GM12874 (cell line): Measurements from ENCODE around the gene PLAAT2.

ENCODE experiments used
- TF ChIP-seq, protein P1 (sequence below): IDR thresholded peaks from 2 replicates; pipeline ENCODE4 v1.5.1; 2011; ENCODE audit warnings: low read depth, mild to moderate bottlenecking, control low read depth, low read length, moderate library complexity; ENCODE audit not compliant: insufficient read depth

Gene PLAAT2

DNA sequence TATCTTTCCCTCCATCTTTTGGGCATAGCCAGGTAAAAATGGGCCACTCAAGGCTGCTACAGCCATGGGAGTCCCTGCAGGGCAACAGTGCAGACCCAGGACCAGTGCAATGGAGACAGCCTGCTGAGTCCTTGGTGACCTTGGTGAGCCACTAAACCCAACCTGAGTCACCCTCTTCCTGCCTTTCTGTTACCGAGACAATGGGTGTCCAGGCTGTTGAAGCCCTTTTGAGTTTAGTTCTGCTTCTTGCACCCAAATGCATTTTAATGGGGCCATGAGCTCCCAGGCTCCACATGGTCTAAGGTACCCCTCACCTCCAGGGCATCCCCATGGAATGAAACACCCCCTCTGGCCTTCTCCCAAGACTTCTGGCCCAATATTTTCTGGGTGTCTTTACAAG lies 27.4 kb downstream of the PLAAT2 start:
- TF ChIP-seq, protein P1, sequence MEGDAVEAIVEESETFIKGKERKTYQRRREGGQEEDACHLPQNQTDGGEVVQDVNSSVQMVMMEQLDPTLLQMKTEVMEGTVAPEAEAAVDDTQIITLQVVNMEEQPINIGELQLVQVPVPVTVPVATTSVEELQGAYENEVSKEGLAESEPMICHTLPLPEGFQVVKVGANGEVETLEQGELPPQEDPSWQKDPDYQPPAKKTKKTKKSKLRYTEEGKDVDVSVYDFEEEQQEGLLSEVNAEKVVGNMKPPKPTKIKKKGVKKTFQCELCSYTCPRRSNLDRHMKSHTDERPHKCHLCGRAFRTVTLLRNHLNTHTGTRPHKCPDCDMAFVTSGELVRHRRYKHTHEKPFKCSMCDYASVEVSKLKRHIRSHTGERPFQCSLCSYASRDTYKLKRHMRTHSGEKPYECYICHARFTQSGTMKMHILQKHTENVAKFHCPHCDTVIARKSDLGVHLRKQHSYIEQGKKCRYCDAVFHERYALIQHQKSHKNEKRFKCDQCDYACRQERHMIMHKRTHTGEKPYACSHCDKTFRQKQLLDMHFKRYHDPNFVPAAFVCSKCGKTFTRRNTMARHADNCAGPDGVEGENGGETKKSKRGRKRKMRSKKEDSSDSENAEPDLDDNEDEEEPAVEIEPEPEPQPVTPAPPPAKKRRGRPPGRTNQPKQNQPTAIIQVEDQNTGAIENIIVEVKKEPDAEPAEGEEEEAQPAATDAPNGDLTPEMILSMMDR: no peak

DNA sequence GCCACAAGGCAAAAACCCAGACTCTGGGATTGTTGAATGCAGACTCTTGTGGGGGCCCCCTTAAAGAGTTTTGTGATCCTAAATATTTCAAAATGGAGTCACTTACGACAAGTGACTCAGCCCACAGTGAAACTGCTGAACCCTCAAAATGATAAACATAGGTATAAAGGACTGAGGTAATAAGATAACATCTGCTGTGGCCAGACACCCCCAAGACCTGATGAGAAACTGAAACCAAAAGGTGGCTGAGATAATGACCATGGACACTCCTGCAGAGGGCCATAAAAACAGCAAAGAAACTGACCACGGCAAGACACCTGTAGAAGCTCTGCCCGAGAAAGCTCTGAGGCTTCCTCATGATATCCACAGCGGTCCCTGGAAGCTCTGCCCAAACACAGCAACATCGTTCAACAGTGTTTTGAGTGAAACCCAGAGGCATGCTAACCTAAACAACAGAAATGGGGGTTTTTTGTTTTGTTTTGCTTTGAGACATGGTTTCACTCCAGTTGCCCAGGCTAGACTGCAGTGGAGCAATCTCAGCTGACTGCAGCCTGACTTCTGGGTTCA lies 28.2 kb downstream of the PLAAT2 start:
- TF ChIP-seq, protein P1: no peak

DNA sequence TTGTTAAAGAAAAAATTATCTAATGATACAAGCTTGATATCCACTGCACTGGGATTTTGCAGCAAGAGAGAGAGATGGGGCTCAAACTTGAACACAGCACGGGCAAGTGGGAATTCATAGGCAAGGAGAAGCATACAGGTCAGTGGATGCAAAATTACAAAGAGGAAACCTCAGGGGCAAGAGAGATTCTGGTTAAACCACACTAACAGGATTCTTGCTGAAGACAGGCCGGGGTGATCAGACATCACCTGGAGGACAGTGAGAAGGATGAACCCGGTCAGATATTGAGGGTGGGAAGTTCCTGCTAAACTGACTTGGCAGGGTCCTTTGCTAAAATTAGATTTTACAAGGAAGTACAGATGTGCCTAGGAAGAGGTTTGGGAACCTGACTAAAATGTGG lies 29.1 kb downstream of the PLAAT2 start:
- TF ChIP-seq, protein P1: no peak

DNA sequence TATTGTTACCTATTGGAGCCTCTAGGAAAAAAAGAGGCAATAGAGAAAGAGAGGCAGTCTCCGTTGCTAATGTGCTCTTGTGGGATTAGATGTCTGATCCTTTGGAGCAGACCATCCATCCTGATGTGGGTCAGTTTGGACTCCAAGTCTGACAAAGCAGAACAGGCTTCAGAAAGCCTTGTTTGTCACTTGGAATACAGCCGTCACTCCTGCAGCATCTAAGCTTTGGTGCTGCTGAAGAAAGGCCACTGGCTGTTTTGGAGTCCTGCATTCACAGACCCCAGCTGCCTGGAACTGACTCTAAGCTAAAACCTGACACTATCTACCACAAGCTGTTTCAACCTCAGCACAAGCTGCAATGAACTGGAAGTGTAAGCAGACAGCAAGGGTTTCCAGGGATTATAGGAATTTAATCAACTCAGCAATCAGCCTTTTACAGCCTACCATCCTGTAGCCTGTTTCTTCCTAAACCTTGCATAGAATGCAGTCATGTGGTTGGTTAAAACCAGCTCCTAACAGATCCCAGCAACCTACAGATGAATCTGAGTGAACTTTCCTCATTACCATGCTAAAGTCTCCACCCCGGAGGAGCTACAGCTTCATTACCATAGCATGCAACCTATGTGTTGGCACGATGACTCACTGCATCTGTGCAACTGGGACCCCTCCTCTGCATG lies 30.2 kb downstream of the PLAAT2 start:
- TF ChIP-seq, protein P1: no peak

DNA sequence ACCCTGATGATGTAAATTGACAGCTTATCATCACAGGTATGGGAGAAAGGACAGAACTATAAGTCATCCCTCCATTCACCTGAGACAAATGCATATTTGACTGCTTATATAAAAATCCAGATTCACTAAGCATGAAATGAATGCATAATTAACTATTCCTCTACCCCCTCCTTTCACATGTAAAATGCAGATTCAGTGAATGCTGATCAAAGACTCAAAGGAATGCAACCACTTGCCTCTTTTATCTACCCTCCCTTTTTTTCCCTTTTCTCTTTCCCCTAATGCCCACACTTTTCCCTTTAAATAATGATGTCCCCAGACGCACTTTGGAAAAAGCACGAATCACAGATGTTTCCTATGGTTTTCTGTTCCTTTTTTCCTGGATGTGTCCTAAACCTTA lies 31.1 kb downstream of the PLAAT2 start:
- TF ChIP-seq, protein P1: no peak

DNA sequence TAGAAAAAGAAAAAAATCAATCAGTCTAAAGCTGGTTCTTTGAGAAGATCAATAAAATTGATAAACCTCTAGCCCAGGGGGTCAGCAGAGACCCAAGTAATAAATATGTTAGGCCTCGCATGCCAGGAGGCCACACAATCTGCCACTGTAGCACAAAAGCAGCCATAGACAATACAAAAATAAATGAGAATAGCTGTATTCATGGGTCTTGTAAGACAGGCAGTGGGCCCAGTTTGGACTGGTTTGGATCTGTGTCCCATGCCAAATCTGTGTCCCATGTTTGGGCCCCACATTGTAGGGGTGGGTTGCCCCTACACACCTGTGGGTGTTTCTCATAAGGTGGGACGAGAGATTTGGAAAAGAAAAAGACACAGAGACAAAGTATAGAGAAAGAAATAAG lies 33.2 kb downstream of the PLAAT2 start:
- TF ChIP-seq, protein P1: no peak

DNA sequence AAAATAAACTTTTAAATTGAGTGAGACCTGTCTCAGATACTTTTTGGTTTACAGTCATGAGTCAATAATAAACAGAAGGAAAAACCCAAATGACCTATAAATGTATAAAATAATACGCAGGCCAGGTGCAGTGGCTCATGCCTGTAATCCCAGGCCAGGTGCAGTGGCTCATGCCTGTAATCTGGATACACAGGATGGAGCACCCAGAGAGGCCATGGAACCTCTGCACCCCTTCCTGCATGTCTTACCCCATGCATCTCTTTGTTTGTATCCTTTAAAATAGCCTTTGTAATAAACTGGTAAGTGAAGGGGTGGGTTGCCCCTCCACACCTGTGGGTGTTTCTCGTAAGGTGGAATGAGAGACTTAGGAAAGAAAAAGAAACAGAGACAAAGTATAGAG lies 35.5 kb downstream of the PLAAT2 start:
- TF ChIP-seq, protein P1: no peak
